Umbilical cord (tissue), 2 donors: Measurements from ENCODE around the gene TES. TPM values are rescaled to one million over a fixed set of nuclear protein-coding genes. Genes with fewer than 3 reads are reported as not detected.

Source experiments
- DNase-seq: peaks from one replicate; pipeline ENCODE4 v3.0.0-alpha.2; 2015; ENCODE audit warnings: low spot score
- total RNA-seq: library from RNA; depleted of rRNA; stranded (reverse); fragments of >200 nt; gene quantifications from one replicate; pipeline ENCODE4 v1.2.3, GENCODE V29; 2014; ENCODE audit warnings: low replicate concordance; ENCODE audit not compliant: insufficient read depth

Gene TES
- total RNA-seq, 1 donor from 2014 or later, result 342 TPM

DNA sequence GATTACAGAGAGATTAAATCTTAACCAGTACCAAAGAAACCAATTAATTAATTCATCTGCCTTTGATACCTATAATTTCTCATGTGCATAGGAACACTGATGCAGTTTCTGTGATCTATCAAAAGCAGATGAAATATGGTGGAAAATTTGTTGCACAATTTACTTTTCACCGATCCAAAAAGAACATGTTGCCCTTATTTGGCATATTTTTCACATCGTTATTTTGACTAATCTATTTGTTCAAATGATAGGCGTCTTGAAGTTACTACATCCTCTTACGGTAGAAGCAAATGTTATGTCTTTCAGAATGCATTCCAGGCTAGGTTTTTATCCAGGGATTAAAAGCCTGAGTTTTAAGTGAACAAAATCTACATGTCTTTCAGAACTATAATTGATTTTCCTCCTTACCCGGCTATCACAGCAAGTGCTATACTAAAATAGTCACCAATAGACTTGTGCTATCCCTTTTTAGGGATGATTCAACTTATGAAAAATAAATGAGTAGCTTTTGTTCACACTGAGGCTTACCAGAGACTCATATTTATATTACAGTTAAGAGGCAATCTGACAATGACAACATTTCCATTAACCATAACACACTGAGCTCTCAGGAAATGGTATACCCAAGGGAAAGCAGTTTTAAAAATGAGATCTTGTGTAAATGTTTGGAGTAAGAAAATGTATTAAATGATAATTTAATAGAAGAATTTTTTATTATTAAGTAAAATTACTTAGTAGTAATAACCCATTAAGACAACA lies 16.8 kb upstream of the TES start:
- no peak for DNase-seq

DNA sequence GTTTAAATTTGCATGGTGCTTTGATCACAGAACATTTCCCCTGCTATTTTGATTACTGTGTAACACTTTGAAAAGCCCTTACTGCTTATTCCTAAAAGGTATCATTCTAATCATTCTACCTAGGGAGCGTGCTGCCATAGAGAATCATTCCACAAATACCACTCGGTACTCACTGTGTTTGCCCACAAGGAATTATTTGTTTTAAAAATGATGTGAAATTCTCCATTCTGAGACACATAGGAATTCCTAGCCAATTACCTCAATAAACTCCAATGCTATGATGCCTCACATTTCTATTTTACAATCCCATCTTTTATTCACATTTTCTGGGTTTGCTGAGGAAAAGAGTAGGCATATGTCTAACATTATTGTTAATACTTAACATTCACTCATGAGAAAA lies 16.2 kb upstream of the TES start:
- no peak for DNase-seq

GRCh38 chr7:116195451-116195850 lies 14.9 kb upstream of the TES start:
- DNase-seq, result no peak

- no peak for DNase-seq
Observed at GRCh38 chr7:116196947-116197346, 13.4 kb upstream of the TES start.

DNA sequence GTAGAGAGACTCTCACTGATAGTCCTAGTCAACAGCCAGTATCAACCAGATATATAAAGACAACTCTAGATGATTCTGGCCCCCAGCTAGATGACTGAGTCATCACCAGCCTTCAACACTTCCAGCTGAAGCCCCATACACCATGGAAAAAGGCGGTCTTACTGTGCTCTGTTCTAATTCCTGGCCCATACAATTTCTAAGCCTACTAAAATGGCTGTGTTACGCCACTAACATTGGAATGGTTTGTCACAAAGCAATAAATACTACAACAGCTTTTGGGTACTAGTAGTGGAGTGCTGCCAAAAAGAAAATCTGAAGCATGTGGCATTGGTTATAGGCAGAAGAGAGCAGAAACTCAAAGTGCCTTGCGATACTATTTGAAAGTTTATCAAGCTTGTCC lies 13.0 kb upstream of the TES start:
- no peak for DNase-seq

DNA sequence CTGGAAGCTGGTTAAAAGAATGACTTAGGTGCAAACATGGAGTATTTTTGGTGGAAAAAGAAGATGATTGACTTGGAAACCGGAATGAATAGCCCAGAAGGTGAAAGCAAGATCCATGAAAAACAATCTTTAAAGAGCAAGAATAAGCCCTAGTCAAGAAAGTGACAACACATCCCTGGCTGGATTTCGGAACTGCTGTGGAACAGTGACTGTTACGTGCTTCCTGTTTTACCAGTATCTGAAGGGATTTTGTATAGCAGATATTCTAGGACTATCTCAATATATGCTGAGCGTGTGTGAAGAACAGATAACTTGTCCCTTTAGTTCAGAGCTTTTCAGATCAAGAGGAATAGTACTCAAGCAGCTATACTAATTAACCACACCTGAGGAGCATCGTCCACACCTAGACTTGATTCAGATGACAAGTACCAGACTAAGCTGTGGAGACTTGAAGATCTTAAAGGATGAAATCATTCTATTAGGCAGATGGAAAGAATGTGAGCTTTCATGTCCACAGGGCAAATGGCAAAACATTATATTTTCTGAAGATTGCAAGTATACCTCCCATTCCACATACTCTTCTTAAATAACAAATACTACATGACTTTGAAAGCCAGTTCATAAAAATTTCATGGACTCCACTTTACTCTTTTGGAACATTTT lies 11.5 kb upstream of the TES start:
- no peak for DNase-seq

GRCh38 chr7:116200963-116201362 lies 9.4 kb upstream of the TES start:
- no peak for DNase-seq

GRCh38 chr7:116206141-116206540 lies 4.2 kb upstream of the TES start:
- no peak for DNase-seq

DNA sequence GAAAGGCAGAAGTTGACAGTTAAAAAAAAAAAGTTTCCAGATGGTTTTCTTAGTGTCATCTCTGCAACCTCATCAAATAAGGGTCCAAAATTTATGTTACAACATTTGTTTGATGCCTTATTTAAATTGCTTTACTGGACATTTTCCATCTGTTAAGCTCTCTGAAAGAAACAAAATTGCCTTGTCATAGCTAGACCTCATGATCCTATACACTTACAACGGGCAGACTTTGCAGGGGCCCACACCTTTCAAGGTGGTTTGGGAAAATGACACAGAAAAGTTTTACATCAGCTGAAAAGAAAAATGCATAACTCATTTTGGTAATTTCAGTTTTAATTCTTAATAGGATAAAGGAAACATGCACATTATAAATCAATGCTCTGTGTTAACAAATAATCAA lies 1.4 kb upstream of the TES start:
- no peak for DNase-seq

DNA sequence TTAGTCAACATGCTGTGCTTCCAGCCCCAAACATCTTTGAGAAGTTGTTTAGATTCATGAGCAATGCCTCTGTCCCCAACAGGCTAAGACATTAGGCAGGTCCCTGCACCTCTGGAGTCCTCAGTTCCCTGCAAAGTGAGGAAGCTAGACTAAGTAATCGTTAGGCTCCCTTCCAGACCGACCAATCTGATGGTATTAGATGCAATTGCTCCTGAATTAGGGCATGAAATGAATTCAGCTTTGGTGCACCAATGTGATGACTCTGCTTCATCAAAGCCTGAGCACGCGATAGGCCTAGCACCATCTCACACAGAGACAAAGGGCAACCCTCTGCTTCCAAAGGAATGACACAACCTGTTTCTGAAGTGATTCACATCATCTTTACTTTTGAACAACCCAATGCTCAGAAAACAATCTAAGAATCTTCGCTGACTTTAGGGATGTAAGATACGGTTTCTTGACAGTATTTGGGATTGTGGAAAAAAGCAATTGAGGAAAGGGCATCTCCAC lies 723 bp upstream of the TES start:
- no peak for DNase-seq

GRCh38 chr7:116211006-116211912 lies 920 bp downstream of the TES start:
- peak; percentile 85 for DNase-seq

DNA sequence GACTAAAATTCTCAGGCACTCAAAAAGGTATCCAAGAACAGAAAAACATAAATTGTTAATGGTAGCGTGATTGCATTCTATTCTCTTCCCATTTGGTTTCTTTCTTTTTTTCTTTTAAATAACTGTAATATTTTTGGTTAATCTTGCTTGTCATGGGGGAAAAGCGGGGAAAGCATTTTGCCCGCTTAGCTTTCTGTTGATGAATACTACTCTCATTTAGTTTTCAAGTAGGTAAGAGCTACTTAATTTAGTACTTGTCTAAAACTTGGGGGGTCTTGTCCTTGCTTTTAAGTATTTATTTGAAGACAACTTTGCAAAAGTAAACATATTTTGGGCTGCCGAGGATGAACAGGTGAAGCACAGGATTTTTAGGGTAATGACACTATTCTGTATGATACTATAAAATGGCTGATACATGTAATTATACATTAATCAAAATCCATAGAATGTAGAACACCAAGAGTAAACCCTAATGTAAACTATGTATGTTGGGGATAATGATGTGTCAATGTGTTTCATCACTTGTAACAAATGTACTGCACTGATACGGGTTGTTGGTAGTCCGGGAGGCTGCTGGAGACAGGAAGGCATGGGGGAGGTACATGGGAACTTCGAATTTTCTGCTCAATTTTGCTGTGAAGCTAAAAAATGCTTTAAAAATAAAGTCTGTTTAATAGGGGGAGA lies 1.7 kb downstream of the TES start:
- no peak for DNase-seq

DNA sequence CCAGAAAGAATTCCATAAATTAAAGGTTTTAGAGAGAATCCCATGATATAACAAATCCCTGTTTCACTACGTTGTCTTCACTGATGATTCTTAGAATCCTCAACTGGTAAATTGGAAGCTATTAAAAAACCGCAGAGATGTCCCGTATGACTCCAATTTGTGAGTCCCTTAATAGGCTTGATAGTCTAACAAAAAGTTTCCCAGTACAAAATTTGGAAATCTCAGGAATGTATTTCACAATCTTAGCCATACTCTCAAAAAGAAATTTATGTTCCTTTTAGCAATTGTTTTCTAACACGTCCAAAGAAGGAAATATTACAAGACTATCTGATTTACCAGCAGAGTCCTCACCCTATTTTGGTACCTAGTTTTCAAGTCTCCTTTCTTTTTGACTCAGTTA lies 2.5 kb downstream of the TES start:
- DNase-seq, result no peak

DNA sequence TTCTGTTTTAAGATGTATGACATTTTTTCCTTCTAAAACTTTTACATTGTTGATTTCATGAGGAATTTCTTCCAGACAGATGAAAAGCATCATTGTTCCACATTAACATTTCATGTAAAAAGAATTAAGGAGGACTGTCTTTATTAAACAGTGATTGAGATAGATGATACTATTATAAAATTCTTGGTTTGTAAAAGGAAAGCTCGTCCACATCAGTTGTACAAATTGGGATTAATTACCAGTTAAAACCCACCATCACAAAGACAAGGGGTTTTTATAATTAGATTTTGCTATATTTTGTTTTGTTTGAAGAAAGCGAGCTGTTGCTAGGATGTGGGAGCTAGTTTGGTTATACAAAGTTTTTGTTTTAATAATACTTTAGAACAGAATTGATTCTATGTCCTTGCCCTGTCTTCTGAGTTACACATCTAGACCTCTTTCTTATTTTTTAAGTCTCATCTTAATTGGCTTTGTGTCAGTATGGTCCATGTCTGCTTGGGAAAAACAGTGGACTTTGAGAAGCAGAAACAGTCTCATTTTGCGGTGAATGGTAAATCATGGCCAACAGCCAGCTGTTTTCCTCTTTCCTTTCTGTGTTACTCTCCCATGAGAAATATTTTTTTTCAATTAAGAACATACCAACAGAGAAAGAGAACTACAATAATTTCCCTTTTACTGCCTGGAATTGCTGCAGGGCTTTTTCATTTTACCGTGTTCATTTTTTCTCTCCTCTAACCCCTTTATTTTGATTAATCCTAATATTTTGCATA lies 3.2 kb downstream of the TES start:
- DNase-seq, result no peak

DNA sequence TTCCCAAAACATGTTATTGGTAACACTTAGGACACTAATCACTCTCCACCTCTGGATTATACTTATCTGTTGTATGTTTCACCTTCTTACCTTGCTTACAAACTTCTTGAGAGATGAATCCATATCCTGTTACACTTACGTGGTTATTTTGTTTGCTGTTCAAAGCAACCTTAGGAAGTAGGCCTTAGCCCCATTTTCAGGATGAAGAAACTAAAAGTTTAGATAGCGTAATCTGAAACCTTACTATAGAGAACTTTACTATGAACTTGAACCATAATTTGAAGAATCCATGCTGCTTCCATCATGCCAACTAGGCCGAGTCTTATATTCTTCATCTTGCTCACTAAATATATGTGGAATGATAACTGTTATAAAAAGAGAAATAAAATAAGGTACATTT lies 4.6 kb downstream of the TES start:
- DNase-seq, result no peak

GRCh38 chr7:116215551-116215950 lies 5.2 kb downstream of the TES start:
- DNase-seq, result no peak

DNA sequence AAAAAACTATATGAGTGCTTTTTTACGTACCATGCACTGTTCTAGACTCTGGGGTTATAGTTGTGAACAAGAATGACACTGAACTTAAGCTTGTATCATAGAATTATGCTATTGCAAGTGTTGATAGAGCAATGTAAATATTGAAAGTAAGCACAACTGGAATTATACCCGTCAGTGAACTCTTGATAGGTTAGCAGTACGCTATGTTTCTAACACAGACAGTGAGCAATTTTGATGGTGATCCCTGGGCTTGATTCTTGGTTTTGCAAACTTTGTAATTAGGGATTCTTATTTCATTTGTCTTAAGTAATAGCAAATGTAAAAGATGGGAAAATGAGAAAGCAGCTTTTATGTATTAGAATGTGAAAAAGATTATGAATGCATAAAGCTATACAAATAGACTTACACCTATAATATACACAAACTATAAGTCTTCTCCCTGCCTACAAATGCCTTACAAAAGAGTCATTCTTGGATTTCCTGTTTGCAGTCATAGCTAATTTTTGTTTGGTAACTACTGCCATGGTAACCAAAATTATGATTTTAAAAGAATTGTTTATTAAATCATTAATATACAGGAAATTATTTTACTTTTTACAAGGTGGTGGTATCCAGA lies 6.7 kb downstream of the TES start:
- DNase-seq, result no peak

DNA sequence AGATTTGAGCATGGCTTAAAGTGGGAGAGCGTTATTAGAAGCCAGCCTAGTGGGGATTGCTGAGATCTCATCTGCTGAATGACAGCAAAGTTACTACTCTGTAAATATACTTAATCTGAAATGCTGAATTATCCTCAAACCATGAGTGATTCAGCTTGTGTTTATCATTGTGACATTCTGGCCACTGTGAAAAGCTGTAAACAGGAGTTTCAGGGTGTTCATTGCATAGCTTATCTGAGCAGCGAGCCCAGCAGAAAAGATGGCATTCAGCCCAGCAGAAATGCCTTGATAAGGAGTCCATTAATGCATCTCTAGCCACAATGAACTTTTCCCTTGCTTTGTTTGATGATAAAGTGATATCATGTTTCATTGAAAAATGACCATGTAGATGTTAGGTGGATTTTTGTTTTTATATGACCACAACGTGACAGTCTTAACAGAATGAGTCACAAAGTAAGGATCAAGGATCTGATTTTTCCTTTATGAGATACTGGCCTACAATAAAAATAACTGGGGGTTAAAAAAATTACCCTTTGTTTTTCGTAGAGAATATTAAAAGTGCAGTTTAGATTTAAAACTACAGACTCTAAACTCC lies 7.8 kb downstream of the TES start:
- peak; percentile 79 for DNase-seq

GRCh38 chr7:116218747-116219146 lies 8.4 kb downstream of the TES start:
- DNase-seq, result no peak

GRCh38 chr7:116219288-116219687 lies 8.9 kb downstream of the TES start:
- no peak for DNase-seq
